ENCODE measurements around the gene OPCML.

Gene OPCML

DNA sequence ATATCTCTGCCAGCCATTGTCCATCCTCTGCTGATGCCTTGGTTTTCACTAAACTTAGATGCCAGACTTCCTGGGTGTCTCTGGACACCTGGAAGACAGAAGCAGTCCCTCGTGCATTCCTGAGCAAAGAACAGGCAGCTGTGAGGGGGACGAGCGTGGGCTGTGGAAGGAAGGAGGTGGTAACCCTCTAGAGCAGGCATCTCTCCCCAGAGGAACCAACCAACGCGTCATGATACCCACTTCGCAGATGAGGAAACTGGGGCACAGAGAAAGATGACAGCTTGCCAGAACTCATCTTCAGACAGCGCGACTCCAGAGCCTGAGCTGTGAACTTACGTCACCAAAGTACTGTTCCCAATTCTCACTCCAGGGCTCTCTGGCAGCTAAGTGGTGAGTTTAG lies 123.4 kb downstream of the OPCML start:
- no peak for DNase-seq (ENCODE audit: low spot score)

DNA sequence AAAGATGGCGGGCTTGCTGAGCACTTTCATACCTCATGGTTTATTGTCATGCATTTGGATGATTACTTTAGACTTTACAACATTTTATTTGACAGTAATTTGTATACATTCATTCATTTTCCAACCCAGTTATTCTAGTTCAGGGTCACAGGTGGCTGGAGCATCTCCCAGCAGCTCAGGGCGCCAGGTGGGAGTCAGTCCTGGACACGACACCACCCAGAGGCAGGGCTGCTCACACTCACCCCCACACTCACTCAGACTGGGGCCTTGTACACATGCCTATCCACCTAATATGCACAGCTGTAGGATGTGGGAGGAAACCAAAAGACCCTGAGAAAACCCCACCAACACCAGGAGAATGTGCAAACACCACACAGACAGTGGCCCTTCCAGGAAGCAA lies 123.9 kb downstream of the OPCML start:
- DNase-seq (ENCODE audit: low spot score), result no peak

DNA sequence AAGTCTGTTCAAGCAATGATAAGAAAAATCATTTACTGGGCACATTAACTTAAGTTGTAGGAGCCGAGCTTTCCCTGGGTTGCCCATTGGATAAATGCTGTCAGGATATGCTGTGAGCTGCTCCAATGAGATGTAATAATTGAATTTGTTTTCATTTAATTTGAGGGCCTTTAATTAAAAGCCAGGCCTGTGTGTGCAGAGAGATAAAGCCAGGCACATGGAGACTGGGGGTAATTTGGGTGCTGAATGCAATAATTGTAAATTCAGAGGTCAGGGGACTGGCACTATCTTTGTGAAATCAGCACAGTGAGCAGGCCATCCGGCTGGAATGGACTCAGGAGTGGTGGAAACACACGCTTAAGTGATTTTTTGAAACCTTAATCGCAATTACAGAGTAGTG lies 125.8 kb downstream of the OPCML start:
- no peak for DNase-seq (ENCODE audit: low spot score)

DNA sequence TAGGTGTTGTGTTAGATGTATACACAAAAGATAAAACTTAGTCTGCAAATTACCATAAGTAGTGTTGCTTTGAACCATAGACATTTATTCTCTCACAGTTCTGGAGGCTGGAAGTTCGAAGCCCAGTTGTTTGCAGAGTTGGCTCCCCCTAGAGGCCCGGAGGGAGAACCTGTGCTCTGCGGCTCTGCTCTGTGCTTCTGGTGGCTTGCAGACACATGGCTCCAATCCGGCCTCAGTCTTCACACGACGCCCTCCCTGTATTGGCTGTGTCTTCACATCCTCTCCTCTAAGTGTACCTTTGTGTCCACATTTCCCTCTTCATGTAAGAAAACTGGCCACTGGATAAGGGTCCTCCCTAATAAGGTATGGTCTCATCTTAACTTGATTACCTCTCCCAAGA lies 128.4 kb downstream of the OPCML start:
- DNase-seq (ENCODE audit: low spot score), result no peak

DNA sequence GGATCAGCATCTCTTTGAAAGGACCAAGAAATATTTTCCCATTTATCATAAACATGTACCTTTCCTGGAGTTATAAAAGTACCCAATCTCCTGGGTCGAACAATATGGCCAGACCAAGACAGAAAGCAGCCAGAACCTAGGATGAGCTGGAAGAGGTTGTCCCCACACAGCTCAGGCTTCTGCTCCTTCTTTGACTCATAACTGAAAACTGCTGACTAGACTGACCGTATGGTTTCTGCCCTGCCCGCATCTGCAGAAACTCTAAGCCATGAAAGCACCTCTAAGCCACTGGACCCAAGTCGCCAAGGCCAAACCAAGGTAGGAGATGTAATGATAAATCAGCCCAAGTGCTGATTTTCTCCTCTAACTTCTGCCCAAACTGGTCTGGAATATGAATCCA lies 129.8 kb downstream of the OPCML start:
- DNase-seq (ENCODE audit: low spot score), result no peak

DNA sequence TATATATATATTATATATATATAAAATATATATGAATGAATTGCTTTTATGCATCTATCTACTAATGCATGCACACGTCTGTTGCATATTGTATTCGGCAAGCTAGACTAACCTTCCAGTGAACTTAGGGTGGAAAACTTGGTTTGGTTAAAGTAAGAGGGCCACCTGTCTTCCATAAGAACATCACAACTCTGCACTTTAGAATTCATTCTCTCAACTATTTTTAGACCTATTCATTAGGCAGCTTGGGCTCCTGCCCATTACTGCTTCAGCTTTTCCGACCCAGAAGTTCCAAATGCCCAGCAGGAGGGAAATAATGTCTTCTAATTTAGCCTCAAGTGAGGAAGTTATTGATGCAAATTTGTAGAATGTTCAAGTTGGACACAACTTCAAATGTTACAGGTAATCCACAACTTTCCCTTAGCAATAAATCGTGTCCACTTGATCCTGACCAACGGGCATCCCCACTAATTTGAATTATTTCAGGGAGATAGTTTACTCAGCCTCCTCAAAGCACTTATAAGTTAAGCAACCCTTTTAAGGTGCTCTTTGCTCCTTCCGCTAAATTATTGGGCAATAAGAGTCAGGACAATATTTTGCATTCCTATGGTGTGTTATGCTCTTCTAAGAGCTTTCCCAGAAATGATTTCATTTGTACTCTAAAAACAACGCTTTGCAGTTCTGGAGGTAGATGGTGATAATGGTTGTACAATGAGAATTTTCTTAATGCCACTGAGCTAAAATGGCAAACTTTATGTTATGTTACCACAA lies 132.3 kb downstream of the OPCML start:
- DNase-seq (ENCODE audit: low spot score), result no peak

DNA sequence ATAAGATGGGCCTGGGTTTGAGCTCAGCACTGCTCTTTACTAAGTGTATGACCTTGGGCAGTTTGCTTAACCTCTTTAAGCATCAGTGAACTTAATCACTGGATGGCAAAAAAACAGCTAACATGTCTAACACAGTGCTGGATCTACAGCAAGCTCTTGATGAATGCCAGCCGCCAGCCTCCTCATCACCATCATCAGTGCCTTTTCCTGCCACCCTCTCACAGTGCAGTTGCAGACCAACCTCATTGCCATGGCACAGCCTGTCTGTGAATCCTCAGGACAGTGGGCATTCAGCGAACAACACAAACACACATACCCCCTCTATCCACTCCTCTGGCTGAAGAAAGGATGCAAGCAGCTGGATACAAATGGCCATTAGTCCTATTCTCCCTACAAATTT lies 133.0 kb downstream of the OPCML start:
- DNase-seq (ENCODE audit: low spot score), result no peak

DNA sequence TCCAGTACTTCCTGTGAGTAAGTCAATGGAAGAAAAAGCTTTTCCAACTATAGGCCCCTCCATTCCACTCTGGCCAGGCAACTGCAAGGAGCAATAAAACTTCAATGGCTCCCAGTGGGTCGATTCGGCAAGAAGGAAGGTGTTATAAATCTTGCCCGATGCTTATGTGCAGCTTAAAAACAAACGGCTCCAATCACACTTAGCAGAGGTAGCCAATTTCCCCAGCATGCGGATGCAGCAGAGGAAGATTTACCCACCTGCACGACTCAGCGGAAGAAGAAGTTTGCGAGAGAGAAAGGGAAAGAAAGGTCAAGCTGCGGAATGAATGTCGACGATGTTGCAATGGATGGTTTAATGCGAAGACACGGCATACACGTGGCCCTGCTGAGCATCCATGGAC lies 141.5 kb downstream of the OPCML start:
- DNase-seq (ENCODE audit: low spot score), result no peak

DNA sequence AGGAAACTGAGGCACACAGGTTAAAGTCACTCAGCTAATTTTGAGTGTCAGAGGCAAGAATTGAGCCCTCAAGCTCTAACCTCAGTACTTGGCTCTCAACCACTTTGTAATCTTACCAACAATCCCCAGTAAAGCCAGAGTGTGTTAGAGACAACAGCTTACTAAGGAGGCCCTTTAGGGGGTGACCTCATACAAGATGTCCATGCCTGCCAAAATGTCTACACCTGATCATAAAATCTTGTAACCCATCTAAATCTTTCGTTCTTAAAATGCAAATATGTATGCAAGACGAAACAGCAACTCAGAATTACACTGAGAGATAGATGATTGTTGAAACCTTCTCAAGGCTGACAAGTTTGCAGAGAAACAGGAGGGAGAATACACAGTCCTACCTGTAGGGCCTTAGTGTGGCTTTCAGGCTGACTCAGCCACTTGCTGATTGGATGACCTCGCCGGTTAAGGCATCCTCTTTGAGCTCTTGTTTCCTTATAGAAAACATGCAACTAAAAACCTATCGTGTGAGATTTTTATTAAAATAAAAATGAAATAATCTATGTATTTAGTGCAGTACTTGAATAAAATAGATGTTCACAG lies 143.2 kb downstream of the OPCML start:
- no peak for DNase-seq (ENCODE audit: low spot score)

DNA sequence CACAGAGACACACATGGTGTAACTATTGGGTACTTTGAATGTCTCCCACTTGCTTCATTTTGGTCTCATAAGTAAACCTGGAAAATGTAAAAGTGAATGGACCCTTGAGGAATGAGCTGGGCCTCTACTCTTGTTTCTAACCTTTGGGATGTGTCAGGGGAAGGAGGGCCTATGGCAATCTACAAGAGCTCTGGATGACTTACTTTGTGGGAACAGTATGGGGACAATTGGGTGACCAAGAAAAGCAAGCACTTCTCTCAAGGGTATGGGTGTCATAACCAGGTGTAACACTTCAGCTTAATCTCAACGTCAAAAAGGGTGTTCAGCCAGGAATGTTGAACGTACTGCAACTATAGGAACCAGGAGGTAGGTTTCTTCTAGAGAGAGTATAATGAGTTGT lies 144.0 kb downstream of the OPCML start:
- DNase-seq (ENCODE audit: low spot score), result no peak

DNA sequence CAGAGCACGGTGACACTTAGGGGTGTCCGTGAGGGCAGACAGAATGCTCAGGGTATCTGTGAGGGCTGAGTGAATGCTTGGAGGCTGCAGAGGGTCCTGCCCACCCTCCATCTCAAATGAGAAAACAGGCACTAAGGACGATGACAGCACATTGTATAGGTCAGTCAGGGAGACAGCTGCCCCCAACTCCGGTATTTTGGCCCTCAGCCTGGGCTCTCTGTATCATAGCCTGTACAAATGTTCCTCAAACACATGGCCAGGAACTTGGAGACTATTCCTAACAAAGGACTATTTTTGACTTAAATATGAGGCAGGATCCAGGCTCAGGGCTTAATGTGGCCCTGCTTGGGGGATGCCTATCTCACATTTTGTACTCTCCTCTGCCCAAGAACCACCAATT lies 145.4 kb downstream of the OPCML start:
- no peak for DNase-seq (ENCODE audit: low spot score)

DNA sequence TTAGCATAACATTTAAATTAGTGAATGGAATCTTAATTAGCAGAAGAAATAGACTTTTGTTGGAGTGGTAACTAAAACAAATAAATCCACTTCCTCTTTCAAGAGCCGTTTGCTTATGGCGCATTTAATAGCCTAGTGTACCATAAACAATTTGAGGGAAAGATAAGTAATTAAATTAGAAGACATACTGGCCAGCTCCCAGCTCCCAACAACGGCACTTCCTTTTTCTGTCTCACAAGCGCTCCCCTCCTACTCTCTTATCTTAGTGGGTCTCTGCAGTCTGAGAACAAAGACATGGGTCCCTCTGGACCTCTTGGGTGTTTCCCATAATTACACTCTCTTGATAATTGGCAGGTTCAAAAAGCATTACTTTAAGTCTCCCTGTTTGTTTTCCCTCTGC lies 146.0 kb downstream of the OPCML start:
- no peak for DNase-seq (ENCODE audit: low spot score)

DNA sequence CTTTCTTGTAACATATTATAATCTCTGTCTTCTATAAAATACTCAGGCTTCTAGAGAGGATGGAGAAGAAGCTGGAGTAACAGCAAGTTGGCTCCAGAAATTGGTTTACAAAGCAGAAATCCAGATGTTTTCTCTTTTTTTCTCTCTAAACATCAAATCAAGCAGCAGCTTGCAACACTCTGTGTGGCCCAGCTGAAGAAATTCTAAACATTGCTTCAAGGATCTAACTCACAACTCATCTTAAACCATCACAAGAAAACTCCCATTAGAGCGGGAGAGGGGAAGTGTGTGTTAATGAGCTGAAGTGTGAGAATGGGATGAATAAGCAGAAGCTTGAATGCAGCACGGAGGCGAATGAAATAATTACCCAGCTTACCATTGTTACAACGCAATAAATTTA lies 146.5 kb downstream of the OPCML start:
- no peak for DNase-seq (ENCODE audit: low spot score)

DNA sequence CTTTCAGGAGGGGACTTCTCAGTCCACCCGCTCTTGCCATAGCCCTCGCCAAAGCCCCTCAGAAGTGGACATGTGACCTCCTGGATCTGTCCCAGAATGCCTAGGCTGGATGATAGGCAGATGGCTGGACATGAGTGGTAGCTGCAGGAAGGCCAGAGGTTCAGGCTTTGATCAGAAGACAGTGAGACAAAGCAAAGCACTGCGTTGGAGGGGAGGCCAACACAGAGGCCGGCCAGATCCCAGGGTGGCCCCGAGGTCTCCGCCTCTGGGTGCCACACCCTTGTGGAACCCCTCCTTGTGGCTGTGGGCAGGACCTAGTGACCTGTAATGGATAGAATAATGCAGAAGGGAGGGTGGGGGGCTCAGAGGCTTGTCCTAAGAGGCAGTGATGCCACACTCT lies 147.6 kb downstream of the OPCML start:
- DNase-seq (ENCODE audit: low spot score), result no peak

DNA sequence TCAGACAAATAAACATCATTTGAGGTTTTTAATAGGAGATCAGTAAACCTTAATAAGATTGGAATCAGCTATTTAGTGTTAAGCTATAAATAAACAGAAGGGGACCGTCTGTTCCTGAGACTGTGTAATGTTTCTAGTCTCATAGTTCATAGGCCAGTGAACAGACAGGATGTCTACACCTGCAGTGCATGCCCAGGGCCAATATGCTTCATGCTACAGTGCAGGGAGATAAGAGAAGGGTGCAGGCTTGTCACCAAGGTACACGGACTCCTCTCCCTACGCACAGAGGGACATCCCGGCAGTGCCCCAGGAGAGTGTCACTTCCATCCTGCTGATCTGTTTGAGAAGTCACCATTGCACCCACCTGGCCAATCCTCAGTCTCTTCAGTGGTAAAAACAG lies 148.6 kb downstream of the OPCML start:
- no peak for DNase-seq (ENCODE audit: low spot score)

DNA sequence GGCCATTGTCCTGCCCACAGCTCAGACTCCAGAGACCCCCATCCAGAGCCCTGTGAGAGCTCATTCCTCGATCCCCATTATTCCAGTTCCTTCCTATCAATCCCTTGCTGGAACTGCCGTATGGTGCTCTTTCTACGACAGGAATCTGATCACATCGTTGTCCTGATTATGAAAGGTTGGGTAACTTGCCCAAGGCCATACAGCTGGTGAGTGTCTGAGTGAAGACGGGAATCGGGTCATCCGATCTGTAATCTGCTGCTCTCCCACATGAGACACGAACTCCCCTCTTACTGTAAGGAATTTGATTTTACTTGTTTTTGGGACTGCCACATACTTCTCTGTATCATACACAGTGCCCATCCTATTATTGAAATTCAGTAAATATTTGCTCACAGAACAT lies 149.1 kb downstream of the OPCML start:
- no peak for DNase-seq (ENCODE audit: low spot score)

DNA sequence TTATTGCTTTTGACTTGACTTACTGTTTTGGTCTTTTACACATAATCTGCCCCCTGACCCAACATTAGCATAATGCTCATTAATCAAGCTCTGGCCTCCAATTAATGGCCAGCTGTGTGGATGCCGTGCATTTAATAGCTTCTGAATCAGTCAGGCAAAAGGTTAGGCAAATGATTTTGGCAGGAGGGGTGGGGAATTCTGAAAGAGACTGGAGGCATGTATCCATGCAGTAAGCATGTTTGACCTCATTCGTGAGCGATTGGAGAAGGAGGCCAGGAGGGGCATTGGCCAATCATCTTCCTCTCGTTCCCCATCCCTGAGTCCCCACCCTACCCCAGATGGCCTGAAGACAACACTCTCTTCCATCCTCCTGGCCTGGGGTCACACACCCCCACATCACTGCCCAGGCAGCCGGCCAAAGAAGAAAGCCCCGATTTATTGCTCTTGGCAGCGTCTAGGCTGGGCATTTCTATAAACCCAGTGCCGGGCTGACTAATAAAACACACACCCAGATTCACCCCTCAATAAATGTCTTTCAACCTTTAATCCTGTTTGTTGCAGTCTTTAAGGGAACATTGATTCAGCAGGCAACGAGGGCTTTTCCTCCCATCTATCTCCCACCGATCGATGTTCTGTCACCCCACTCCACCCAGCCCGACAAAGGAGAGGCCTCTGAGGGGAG lies 150.0 kb downstream of the OPCML start:
- no peak for DNase-seq (ENCODE audit: low spot score)

DNA sequence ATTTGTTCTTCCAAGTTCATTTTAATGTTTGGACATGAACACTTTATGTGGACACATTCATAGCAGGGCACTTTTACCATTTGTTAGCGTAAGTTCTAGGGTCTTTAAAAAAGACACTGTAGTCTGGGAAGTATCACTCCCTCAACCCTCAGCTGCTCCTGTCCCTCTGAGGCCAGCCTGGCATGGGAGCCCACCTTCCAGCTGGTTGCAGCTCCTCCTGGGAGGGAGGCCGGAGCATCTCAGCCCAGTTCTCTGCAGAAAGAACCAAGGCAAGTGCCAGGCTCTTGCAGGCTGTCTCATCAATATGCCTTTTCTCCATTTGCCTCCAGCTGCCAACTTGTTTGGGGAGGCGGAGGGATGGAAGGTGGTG lies 150.6 kb downstream of the OPCML start:
- DNase-seq (ENCODE audit: low spot score), result no peak

DNA sequence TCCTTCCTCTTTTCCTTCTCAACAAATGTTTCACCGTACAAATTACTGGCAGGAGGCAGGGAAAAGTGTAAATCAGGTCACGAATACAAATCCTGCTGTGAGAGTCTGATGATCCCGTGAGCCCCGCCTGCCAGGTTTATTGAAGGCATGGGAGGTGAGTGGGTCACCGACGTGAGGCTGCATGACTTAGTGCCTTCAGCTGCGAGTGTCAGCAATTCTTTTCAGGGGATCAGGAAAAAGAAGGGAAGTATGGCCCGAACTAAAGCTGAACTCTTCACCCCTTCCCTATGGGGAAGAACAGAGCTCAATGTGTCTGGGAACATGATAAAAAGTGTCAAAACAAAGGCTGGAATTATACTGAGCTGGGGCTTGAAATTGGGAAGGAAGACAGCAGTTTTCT lies 166.2 kb downstream of the OPCML start:
- no peak for DNase-seq (ENCODE audit: low spot score)

DNA sequence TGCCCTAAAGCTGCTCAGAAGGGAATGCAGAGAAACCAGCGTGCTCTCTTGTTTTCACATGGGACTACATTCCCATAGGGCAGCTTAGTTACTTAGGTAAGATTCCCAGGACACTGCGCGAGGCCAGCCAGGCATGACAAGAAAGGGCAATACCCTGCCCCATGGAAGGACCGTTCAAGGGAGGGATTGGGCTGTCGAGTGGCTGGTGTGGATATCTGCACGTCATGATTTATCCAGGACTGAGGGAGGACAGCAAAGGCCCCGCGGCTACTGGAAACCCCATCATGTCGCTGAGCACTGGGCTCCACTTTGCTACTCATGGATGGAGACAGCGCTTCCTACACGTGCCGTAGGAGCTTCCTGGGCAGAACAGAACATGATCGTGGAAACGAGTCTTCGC lies 169.4 kb downstream of the OPCML start:
- no peak for DNase-seq (ENCODE audit: low spot score)

DNA sequence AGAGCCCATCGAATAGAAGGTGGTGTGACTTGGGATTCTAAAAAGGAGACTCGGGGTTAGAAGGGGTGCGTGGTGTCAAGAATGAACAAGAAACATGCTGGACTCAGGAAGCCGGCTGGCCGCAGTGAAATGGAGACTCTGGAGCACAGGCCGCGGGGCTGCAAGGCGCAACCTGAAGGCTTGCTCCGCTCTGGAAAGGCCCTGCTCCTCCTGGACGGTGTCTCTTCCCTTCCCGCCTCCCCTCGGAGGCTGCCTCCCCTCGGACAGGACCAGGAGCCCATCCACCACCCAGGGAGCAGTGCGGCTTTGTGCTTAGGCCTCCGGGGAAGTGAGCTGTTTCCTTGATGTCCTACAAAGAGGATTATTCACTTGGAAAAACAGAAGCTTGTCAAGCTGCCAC lies 170.1 kb downstream of the OPCML start:
- no peak for DNase-seq (ENCODE audit: low spot score)

DNA sequence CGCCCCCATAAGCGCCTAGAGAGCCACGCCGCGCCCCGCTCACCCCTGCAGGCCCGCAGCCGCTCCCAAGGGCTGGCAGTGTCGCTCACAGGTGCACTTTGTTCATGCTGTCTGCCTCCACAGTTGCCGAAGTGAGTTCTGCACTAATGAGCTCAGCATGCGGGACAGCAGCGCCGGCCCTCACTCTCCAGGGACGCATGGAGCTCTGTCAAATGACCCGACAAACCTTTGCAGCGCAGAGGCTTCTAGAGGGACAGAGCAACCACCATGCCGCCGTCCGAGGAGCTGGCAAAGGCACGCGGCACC lies 170.7 kb downstream of the OPCML start:
- no peak for DNase-seq (ENCODE audit: low spot score)

DNA sequence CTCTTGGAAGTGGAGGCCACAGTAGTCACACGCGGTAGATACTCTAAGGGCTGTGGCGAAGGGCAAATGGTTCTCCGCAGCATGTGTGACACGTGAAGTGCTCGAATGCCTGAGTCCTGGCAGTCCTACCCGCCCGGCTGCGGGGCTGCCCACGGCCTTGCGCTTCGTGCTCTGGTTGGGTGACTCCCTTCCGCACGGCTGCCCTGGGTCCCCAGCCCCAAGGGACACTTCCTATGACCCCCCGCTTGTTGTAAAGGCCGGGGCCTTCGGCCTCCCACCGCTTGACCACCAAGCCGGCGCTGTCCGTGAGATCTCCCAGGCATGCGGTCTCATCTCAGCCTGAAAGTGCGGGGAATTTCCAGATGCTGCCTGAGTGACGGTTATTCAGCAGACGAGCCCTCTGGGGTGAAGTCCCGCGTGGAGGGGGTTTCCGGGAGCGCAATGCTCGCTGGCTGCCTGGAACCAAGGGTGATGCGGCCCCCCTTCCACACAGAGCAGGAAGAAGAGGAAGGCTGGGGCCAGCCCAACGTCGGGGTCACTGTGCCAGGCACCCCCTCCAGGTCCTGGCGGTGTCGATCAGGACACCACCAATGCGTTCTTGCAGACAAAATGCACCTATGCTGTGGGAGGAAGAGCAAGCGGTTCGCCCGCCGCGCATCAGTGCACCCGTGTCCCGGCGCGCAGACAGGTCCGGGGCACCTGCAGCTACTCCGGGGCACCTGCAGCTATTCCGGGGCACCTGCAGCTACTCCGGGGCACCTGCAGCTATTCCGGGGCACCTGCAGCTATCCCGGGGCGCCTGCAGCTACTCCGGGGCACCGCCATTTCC lies 171.2 kb downstream of the OPCML start:
- no peak for DNase-seq (ENCODE audit: low spot score)

Data from LoVo (cell line).